Activated CD4-positive, CD25-positive, alpha-beta regulatory T cell treated with anti-CD3 and anti-CD28 coated beads, Interleukin-2, amount 50 U/mL, for 16 hours (primary cell): ENCODE measurements around the gene PGRMC2.

ENCODE experiments used
- DNase-seq: peaks from one replicate; pipeline ENCODE4 v3.0.0-alpha.2; 2020; ENCODE audit warnings: low read depth, low spot score

PGRMC2 gene

DNA sequence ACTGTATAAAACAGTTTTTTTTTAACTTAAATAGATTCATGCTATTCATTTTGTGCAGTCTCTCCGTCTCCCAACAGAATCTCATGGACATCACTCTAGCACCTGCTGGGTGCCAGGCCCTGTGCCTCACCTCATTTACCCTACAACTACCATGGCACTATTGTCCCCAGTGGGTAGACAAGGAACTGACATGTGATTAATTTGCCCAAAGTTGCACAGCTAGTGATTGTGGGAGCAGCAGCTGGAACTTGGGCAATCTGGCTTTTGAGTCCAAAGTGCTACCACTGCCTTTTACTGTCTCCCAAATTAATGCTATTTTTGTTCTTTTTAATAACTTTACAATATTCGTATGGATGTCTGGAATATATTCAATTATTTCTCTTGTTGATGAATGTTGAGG, 11.2 kb upstream of the PGRMC2 start:
- DNase-seq = no peak

DNA sequence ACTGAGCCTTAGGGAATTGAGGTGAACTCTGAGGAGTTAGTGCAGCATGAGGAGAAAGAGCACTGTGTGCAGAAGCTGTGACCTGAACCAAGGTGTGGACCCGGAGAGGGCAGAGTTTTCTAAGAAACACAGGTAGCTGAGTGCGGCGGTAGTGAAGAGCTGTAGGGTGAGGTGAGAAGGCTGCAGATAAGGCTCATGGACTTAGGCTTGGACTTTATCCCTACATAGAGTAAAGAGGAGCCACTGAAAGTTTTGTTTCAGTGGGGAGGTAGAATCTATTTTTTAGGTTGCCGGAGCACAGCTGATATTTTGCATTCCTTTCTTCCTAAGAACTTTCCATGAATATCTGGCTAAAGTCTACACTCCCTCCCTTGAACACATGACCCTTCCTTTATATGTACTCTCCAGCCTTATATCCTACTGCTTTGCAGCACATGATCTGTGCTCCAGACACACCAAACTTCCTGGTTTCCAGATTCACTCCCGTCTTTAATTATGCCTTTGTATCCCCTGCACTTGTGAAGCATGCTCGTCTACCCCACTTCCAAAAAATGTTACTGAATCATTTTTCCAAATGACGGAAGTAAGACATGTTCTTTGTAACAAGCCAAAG, 10.6 kb upstream of the PGRMC2 start:
- no peak for DNase-seq

DNA sequence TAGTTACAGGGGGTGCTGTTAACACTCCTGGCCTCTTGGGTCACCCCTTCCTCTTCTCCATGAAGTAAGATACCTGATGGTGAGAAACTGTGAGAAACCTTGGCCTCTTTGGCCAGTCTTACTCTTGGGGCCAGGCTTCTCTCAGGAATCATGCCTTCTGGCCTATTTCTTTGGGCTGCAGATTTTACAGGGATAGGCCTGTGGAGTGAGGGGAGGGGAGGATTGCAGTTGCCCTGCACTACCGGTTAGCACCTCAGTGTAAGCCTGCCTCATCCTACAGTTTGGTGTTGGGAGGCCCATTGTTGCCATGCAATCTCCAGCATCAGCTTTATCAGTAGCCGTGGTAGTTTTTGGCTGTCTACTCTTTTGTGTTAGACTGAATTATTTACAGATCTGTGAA, 7.6 kb upstream of the PGRMC2 start:
- DNase-seq = no peak

DNA sequence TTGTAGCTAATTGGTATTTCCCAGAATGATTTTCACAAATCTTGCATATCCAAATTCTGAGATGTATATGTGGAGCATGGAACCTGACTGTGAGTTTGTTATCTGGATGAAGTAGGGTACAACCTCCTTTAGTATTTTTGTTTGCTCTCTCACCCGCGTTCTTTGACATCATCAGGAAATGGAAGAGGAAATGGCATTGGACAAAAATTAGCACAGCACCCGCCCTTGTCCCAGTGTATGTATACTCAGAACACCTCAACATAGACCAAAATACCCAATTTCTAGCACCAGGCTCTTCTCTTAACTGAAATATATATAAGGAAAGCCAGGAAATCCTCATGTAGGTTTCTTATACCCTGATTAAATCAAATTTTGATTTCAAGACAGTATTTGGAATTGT, 6.9 kb upstream of the PGRMC2 start:
- no peak for DNase-seq

DNA sequence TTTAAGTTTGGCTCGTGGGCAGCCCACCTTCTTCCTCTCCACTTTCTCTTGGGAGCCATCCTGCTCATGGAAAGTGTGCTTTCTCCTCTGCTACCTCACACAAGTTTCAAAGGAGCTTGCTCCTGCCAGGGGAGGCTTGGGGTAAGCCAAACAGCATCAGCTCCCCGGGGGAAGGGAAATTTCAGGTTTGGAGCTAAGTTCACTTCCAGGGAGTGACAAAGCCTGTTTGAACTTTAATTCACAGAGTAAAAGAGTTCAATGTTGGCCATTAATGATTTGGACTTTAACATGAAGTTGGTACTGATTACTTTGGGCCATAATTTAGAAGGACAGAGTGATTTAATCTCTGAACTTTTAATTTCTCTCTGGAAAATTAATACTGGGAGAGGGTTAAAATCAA, 4.7 kb upstream of the PGRMC2 start:
- no peak for DNase-seq

DNA sequence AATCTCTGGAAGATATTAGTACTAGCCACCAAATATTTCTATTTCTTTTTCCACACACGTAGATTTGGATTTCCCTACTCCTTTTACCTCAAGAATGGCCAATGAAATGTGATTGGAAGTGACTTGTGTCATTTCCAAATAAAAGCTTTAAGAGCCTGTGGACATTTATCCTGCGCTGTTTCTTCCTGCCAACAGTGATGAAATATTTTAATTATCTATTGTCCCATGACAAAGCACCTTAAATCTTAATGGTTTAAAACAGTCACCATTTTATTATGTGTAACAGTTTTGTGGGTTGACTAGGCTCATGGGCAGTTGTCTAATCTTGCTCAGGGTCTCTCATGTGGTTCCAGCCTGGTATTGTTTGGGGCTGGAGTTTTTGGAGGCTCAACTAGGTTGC, 3.5 kb upstream of the PGRMC2 start:
- DNase-seq = no peak

DNA sequence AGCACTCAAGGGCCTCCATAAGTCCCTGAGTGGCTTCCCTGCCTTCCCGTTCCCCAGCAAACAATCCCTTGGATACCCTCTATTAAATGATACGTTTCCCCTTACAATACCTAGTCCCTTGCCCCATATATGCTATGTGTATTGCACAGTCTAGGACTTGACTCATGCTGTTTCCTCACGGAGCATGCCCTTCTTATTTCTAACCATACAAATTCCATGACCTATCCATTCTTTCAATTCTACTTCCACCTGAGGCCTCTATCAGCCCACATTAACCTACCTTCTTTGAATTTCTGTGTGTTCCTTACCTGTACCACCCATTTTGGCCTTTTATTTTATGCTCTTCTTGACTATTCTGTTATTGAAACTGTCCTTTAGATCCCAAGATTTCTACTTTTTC, 2.9 kb upstream of the PGRMC2 start:
- no peak for DNase-seq

DNA sequence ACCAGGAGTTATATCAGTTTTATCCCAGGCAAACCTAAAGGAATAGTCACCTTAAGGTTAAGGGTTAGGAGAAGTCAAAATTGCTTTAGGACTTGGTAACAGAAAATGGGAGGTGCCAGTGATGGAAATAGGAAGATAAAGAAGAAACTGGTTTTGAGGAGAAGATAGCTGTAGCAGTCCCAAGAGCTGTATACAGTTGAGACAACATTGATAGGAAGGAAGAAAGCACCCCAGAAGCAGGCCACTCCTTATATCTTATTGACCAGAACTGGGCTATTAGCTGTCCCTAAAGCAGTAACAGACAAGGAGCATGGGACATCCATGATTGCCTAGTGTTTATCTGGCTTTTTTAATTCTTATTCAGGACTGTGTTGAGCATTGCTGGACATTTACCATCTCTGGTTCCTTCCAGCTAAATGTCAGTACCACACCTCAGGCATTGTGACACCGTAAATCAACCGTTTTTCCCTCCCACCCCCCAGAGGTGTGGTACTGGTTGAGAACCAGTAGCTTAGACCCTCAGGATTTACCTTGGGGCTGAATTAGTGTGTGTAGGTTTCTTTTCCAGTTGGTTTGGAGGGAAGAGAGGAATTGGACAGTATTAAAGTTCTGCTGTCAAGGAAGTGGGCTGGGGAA, 2.0 kb upstream of the PGRMC2 start:
- no peak for DNase-seq

DNA sequence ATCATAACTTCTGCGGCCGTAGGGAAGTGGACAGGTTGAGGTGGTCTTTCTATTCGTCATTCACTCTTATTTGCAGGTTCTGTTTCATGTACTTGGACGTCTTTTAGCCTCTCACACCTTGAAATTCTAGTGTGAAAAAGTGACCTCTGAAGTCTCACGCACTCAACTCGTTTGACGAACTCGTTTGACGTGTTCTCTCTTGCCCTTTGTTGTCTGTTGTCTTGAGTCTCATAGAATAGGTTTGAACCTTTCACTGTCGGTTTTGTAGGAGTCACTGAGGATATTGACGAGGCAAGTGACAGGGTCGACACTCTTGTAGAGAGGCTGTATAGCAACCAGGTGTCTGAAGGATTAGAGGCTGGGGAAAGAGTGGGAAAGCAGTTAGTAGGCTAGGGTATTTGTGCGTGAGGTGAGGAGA, 1.1 kb upstream of the PGRMC2 start:
- no peak for DNase-seq

DNA sequence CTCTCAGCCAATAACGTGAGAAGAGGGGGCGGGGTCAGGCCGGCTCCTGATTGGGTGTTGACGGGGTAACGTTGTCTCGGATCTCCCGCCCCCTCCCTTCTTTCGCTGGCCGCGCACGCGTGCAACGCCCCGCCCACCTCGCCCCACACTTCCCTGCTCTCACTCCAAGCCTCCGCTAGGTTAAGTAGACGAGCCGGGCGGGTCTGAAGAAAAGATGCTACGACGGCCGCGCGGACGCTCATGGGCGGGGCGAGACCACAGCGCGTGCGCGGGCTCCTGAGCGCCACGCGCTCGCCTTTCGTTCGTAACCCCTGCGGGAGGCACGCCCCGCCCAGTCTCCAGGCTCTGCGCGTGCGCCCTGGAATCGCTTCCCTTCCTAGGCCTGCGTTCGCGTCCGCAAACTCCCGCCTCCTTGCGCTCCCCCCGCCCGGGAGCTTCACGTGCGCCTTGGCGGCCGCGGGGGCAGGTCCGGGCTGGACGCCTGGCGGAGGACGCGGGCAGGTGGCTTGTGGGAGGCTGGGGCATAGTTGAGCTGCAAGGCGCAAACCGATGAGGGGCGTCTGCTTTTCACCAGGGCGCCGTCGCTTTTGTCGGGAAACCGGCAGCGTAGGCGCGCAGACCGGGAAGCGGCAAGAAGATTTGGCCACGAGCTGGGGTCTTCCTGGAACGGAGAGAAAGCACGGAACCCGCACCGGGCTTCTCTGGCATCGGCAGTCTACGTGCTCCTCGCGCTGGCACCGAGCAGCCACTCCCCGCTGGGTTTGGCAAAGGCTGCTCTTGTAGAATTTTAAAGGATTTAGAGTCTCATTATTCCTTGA, 467 bp upstream of the PGRMC2 start:
- DNase-seq = peak; percentile 99

DNA sequence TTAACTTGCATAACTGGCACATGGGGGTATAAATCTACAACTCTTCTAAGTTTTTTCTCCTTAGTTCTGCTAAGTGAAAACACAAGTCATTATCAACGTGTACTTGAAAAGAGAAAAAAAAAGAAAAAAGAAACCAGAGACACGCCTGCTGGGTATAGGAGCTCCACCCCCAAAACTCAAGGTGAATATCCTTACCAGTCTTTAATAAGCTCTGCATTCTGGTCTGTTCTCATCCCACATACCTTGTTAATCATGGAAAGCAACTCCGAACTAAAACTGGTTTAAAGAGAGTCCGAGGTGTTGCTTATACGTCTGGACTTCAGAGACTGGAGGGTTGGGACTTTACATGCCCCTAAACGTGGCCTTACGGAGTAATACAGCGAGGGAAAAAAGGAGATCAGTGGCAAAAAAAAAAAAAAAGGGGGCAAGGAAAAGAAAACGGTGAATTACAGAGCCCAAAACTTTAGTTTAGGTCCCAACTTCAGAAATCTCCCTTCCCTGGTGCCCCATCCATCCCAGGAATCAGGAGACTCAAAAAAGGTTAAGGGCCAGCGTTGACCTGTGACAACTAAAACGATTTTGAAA, 1.0 kb downstream of the PGRMC2 start:
- DNase-seq = no peak

DNA sequence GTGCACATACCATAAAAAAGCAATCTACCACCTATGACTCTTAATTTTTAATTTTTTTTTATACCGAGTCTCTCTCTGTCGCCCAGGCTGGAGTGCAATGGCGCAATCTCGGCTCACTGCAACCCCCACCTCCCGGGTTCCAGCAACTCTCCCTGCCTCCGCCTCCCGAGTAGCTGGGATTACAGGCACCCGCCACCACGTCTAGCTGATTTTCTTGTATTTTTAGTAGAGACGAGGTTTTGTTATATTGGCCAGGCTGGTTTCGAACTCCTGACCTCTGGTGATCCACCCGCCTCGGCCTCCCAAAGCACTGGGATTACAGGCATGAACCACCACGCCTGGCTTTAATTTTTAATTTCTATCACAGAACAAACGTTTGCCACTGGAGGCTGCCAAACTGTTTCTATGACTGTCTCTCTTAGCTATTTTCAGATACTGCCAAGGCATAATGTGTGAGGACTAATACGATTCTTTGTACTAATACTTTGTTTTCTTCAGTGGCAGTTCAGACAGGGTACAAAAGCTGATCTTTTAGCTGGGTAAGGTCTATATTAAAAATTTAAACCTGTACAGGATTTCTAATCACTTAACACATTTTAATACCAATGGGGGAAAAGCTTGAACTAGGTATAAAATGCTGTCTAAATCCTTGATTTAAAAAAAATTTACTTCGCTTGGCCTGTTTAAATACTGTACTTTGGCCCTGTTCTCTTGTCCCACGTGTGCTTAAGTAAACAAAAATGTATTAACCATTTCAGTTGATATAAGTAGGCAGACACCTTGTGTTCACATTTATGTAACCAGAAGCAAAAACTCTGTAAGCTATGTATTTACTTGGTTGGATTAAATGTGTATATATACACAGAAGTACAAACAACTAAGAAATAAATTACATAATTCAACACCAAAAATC, 2.3 kb downstream of the PGRMC2 start:
- no peak for DNase-seq

DNA sequence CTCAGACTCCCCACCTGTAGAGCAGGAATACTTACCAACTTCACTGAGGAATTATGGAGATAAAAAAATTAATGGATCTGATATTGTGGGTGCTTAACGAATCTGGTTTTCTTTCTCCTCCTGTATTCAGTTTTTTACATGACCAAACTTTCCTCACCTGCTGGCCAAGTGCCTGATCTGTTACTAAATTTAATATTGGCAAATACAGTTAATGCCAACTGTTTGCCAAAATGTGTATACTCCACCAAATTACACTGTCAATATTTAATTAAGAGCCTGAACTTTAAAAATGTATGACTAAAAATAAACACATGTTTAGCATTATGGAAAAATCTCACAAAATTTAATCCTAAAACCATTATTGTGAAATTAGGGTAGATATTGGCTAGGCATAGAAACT, 3.3 kb downstream of the PGRMC2 start:
- DNase-seq = no peak

DNA sequence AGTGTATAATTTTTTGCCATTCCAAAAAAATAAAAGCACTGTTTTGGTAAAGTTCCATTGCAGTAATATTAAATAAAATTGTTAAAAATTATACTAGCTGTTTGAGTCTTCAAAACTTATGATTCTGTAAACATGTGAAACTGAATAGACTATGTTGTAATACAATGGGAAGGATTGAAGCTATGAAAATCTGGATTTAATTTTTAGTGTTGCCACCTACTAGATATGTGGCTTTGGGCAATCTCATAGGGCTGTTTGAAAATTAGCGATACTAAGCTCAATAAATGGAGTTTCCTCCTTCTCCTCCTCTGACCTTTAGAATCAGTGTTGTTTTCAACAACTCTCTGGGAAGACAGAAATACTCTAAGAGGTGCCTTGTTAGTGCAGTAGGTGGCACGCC, 4.5 kb downstream of the PGRMC2 start:
- no peak for DNase-seq

DNA sequence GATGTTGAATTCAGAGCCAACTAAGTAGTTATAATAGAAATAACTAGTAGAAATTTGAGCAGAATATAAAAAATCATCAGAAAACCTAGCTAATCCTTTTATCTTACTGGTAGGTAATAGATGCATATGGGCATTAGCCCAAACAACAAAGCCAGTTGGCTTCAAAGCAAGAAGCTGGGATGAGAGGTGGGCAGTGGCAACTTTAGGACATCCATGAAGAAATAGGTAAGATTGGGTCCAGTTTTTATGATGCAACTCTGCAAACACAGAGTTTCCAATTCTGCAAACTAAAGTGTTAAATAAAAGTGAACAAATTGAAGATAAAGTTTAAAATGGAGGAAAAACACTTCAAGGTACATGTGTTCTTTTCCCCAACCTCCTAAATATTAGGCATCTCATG, 5.1 kb downstream of the PGRMC2 start:
- no peak for DNase-seq

DNA sequence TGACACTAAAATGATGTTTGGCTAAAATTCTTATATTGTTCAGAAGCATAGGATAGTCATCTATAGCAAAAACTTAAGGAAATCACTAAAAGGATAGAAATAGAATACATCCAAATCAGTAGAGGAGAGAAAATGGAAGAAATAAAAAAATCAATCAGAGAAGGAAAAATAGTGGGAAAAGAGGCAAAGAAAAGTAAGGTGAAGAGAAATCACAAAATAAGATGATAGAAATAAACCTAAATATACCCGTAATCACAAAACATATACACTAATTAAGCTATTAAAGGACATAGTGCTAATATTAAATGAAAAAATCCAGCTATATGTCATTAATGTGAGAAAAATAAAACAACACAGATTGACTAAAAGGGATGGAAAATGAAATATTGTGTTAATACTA, 6.3 kb downstream of the PGRMC2 start:
- no peak for DNase-seq

DNA sequence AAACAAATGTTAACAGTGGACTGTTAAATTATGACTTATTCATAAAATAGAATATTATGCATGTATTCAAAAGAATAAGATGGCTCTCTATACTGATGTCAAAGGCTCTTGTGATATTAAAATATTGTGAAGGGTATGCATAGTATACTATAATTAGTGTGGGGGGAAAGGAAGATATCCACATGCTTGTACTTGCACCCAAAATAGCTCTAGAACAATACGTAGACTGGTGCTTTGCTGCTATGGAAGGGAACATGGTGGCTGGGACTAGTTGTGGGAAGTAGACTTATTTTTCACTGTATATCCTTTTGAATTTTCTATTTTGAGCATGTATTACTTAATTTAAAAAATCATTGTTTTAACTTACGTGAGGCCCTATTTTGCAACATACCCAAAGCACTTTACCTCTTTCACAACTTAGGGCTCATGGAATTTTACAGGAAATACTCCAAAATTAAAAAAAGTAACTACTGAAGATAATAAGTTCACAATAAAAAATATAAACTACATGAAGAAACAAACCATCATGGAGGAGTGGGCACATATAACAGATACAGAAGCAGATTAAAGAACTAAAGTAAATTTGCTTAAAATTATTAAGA, 7.9 kb downstream of the PGRMC2 start:
- DNase-seq = no peak

DNA sequence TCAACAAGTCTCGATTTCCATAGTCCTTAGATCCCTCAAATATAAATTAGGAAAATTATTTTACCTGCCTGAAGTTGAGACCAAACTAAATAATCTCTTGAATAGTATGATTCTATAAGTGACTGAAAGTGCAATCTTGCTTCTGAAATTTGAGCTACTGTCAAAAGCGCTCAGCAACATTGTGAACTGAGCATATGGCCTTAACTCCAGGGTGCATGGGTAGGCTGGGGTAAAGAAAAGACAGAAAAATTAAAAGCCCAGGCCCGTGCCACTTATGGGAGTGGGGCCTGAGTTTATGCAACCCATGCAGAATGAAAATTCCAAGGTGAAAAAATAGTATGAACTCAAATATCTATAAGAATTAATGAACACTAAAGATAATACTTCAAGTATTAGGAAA, 9.8 kb downstream of the PGRMC2 start:
- DNase-seq = no peak

DNA sequence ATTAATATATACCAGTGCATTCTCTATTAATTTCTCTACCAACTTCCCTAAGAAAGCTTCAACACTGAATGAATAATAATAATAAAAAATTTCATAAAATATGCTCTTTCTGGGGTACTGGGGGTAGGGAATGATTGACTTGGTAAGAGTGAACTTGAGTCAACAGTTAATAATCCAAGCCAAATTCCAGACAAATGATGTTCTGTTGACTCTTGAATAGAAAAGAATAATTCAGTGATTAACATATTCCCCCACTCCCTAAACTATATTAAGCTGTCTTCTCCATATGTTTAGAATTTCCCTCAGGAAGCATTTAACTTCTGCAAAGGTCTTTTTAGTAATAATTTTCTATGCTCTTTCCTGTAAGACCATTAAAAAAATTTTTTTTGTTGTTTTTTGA, 12.3 kb downstream of the PGRMC2 start:
- DNase-seq = no peak

DNA sequence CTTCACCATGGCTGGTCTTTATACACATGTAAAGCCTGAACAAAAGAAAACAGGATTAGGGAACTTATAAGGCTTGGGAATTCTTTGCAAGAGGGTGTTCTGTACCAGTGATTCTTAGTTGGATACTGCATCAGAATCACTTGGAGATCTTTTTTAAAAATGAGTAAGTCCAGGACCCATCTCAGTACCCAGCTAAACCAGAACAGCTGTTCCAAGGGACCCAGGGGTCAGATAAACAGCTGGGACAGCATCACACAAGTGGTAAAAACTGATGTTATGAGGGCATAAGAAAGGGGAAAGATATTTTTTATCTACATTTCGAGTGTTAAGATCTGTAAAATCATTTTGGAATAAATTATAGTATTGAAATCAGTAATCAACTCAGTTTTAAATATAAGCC, 16.1 kb downstream of the PGRMC2 start:
- no peak for DNase-seq

DNA sequence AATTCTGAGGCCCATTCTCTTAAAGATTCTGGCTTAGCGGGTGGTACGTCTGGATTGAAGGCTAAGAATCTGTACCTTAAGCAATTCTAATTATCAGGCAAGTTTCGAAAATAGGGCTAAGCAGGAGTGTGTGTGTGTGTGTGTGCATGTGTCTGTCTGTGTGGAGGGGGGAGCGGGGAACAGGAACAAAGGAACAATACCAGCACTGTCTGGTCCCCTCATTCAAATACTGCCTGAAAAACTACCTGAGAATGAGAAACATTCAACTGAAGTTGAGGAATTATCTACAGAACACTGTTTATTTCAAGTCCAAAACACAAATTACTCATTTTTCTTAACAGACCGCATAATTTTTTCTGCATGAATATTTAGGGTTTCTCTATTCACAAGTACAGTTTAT, 18.6 kb downstream of the PGRMC2 start:
- DNase-seq = no peak
